Ascending aorta (tissue), 2 donors: Measurements from ENCODE around the gene TPRX2. TPM values are rescaled to one million over a fixed set of nuclear protein-coding genes. Genes with fewer than 3 reads are reported as not detected.
"Not testable (repeated sequence)": the region's sequence is repeated elsewhere in the genome, so short reads cannot be mapped to it uniquely, and the experiment has no call there.

ENCODE experiments used
- DNase-seq, 2 donors: peaks; one replicate each; pipeline ENCODE4 v3.0.0-alpha.2; 2019; ENCODE audit warnings: low spot score in 2 of 2
- H3K27ac ChIP-seq, 2 donors: fragments of 200-600 bp; sonication (generic); one replicate each; pipeline ENCODE4 v1.5.1; 2016 to 2017; ENCODE audit warnings: mild to moderate bottlenecking in 1 of 2
- H3K27me3 ChIP-seq: fragments of 200-600 bp; sonication (generic); one replicate; pipeline ENCODE4 v1.5.1; 2017
- H3K36me3 ChIP-seq, 2 donors: fragments of 200-600 bp; sonication (generic); one replicate each; pipeline ENCODE4 v1.5.1; 2016
- H3K4me1 ChIP-seq, 2 donors: fragments of 200-600 bp; sonication (generic); one replicate each; pipeline ENCODE4 v1.5.1; 2016 to 2017; ENCODE audit warnings: mild to moderate bottlenecking in 1 of 2
- H3K4me3 ChIP-seq, 2 donors: fragments of 200-600 bp; sonication (generic); one replicate each; pipeline ENCODE4 v1.5.1; 2016 to 2017; ENCODE audit warnings: mild to moderate bottlenecking in 1 of 2
- H3K9me3 ChIP-seq, 2 donors: fragments of 200-600 bp; sonication (generic); one replicate each; pipeline ENCODE4 v1.5.1; 2016
- CTCF ChIP-seq, 3 experiments: fragments of 200-600 bp in 2 of 3; fragments of 450-650 bp in 1 of 3; sonication (generic) in 2 of 3; IDR thresholded peaks; one replicate each; pipeline ENCODE4 v1.5.1; 2016 to 2019; ENCODE audit warnings: antibody characterized with exemption in 3 of 3, mild to moderate bottlenecking in 1 of 3, moderate library complexity in 1 of 3
- intact Hi-C: fragments of 100-400 bp; cut with DNase I; formaldehyde crosslinking; loops from one replicate; pipeline ENCODE4 v1.15.1; 2023
- total RNA-seq: library from RNA; depleted of rRNA; stranded (reverse); fragments of >200 nt; gene quantifications from one replicate; pipeline ENCODE4 v1.1.0, GENCODE V29; 2016

Gene TPRX2
- total RNA-seq, 1 donor from 2014 or later: not detected

- H3K27me3 ChIP-seq: no peaks in the 10 kb centered on the region
- intact Hi-C loops: no loop called here
- no peak for TF ChIP-seq CTCF (IDR thresholded peaks at IDR 0.05)
- no peaks in the 10 kb centered on the region for H3K36me3 ChIP-seq
- H3K4me3 ChIP-seq: no peak overlapping the region
- no peaks in the 10 kb centered on the region for H3K9me3 ChIP-seq
- no peak for DNase-seq
- H3K4me1 ChIP-seq: no peaks in the 10 kb centered on the region
- no peak overlapping the region for H3K27ac ChIP-seq
Measured at GRCh38 chr19:47839913-47840312, 19.1 kb upstream of the TPRX2 start.

- Histone ChIP-seq H3K9me3 (no peaks in the 10 kb centered on the region), H3K4me3 (no peak overlapping the region), H3K4me1 (no peaks in the 10 kb centered on the region), H3K36me3 (no peaks in the 10 kb centered on the region), H3K27ac (no peak overlapping the region), H3K27me3 (no peaks in the 10 kb centered on the region)
- no peak for TF ChIP-seq CTCF (IDR thresholded peaks at IDR 0.05)
- DNase-seq: no peak
- intact Hi-C loops: no loop called here
Measured at GRCh38 chr19:47842941-47843340, 16.1 kb upstream of the TPRX2 start.

- no peaks in the 10 kb centered on the region for H3K36me3 ChIP-seq
- H3K27ac ChIP-seq: no peak overlapping the region
- peaks cover 5% of the 10 kb centered on the region for H3K27me3 ChIP-seq
- H3K4me3 ChIP-seq: no peak overlapping the region
- H3K9me3 ChIP-seq: no peaks in the 10 kb centered on the region
- DNase-seq: no peak
- intact Hi-C loops: no loop called here
- H3K4me1 ChIP-seq: no peaks in the 10 kb centered on the region
- TF ChIP-seq CTCF (IDR thresholded peaks at IDR 0.05): no peak
Measured at GRCh38 chr19:47848425-47848822, 10.6 kb upstream of the TPRX2 start.

GRCh38 chr19:47848823-47849473 is 10.1 kb upstream of the TPRX2 start:
- no peak for DNase-seq

GRCh38 chr19:47853003-47853402 is 6.0 kb upstream of the TPRX2 start:
- Histone ChIP-seq H3K4me1 (no peaks in the 10 kb centered on the region), H3K27me3 (peaks cover 5% of the 10 kb centered on the region), H3K9me3 (no peaks in the 10 kb centered on the region), H3K36me3 (no peaks in the 10 kb centered on the region), H3K27ac (no peak overlapping the region), H3K4me3 (no peak overlapping the region)
- intact Hi-C loops: no loop called here
- TF ChIP-seq CTCF (IDR thresholded peaks at IDR 0.05): no peak
- no peak for DNase-seq

More at GRCh38 chr19:47848823-47849473, 10.1 kb upstream of the TPRX2 start:
- TF ChIP-seq CTCF (IDR thresholded peaks at IDR 0.05): peak in 2 of 3 experiments; percentile 1 to 29
- Histone ChIP-seq H3K27ac (no peak overlapping the region), H3K4me1 (no peaks in the 10 kb centered on the region), H3K9me3 (no peaks in the 10 kb centered on the region), H3K27me3 (peaks cover 5% of the 10 kb centered on the region), H3K36me3 (no peaks in the 10 kb centered on the region), H3K4me3 (no peak overlapping the region)
- intact Hi-C loops: no loop called here

- no peaks in the 10 kb centered on the region for H3K4me1 ChIP-seq
- no peak overlapping the region for H3K27ac ChIP-seq
- no peak for TF ChIP-seq CTCF (IDR thresholded peaks at IDR 0.05)
- intact Hi-C loops: no loop called here
- no peak overlapping the region for H3K4me3 ChIP-seq
- H3K36me3 ChIP-seq: no peaks in the 10 kb centered on the region
- no peak for DNase-seq
- no peaks in the 10 kb centered on the region for H3K9me3 ChIP-seq
- peaks cover 3% of the 10 kb centered on the region for H3K27me3 ChIP-seq
Measured at GRCh38 chr19:47854459-47854858, 4.6 kb upstream of the TPRX2 start.

GRCh38 chr19:47858231-47858630 is 804 bp upstream of the TPRX2 start:
- H3K27me3 ChIP-seq, H3K27ac ChIP-seq, H3K4me1 ChIP-seq, H3K4me3 ChIP-seq, intact Hi-C loops, H3K9me3 ChIP-seq, DNase-seq, H3K36me3 ChIP-seq: not testable (repeated sequence)

- not testable (repeated sequence) for H3K9me3 ChIP-seq, H3K4me1 ChIP-seq, H3K27ac ChIP-seq, H3K36me3 ChIP-seq, DNase-seq, H3K27me3 ChIP-seq, H3K4me3 ChIP-seq
- intact Hi-C loops: loop anchor here (5.0 kb wide), 1 partner anchor 93 kb away; no protein-coding TSS in a partner anchor
Measured at GRCh38 chr19:47859838-47860237, 803 bp downstream of the TPRX2 start.
